T-helper 2 cell (primary cell): ENCODE data around the gene ARHGAP4.

ENCODE experiments used
- DNase-seq, 5 experiments: peaks; one replicate each; pipeline versions ENCODE4 v3.0.0 to v3.0.0-alpha.2; 2012 to 2022
- total RNA-seq, 2 donors: gene quantifications; one replicate each; lab custom pipeline; 2026; lab: John Stamatoyannopoulos, UW

Gene ARHGAP4
- total RNA-seq = 508 to 531 reads per million in 2 donors

- peak in 4 of 5 experiments; percentile 15 to 74 (median 40) for DNase-seq
These were observed at the start of gene ARHGAP4 for GRCh38 chrX:153925739-153926551. ARHGAP4 (minus strand) TSS chrX:153926264; CDS start chrX:153926202, 62 bp downstream.

GRCh38 chrX:153974726-153975286 lies 48.7 kb upstream of the ARHGAP4 start:
- DNase-seq = peak in 1 of 5 experiments; percentile 42

GRCh38 chrX:153974003-153974725 lies 48.1 kb upstream of the ARHGAP4 start:
- no peak for DNase-seq

GRCh38 chrX:153973127-153974002 lies 47.3 kb upstream of the ARHGAP4 start:
- DNase-seq = no peak

- peak; percentile 69 to 95 (median 83) for DNase-seq
These were observed 46.5 kb upstream of the ARHGAP4 start, which contains the start of gene TMEM187 for GRCh38 chrX:153972368-153973126. TMEM187 (plus strand) TSS chrX:153972754; CDS start chrX:153982063, 9,309 bp downstream.

GRCh38 chrX:153971450-153972367 lies 45.6 kb upstream of the ARHGAP4 start, which contains the start of gene HCFC1:
HCFC1 (minus strand) TSS chrX:153971818; CDS start chrX:153970840, 978 bp downstream.
- DNase-seq = peak; percentile 74 to 94 (median 87)

GRCh38 chrX:153971124-153971449 lies 45.0 kb upstream of the ARHGAP4 start:
- peak; percentile 70 to 95 (median 86) for DNase-seq

- DNase-seq = peak in 1 of 5 experiments; percentile 80
These were observed 44.5 kb upstream of the ARHGAP4 start for GRCh38 chrX:153970357-153971123.

- DNase-seq = no peak
These were observed 43.9 kb upstream of the ARHGAP4 start for GRCh38 chrX:153969904-153970356.

GRCh38 chrX:153969125-153969903 lies 43.2 kb upstream of the ARHGAP4 start:
- no peak for DNase-seq

- DNase-seq = peak in 2 of 5 experiments; percentile 29 to 67
These were observed 42.7 kb upstream of the ARHGAP4 start for GRCh38 chrX:153968754-153969124.

GRCh38 chrX:153968255-153968654 lies 42.2 kb upstream of the ARHGAP4 start:
- DNase-seq = no peak

GRCh38 chrX:153967536-153968224 lies 41.6 kb upstream of the ARHGAP4 start:
- DNase-seq = peak in 2 of 5 experiments; percentile 37 to 65

GRCh38 chrX:153966841-153967535 lies 40.9 kb upstream of the ARHGAP4 start:
- DNase-seq = peak in 3 of 5 experiments; percentile 38 to 59 (median 45)

- DNase-seq = no peak
These were observed 40.2 kb upstream of the ARHGAP4 start for GRCh38 chrX:153966283-153966688.

GRCh38 chrX:153965406-153965805 lies 39.3 kb upstream of the ARHGAP4 start:
- no peak for DNase-seq

- DNase-seq = no peak
These were observed 38.0 kb upstream of the ARHGAP4 start for GRCh38 chrX:153964105-153964504.
